ENCODE data around the gene PLB1.

DNA sequence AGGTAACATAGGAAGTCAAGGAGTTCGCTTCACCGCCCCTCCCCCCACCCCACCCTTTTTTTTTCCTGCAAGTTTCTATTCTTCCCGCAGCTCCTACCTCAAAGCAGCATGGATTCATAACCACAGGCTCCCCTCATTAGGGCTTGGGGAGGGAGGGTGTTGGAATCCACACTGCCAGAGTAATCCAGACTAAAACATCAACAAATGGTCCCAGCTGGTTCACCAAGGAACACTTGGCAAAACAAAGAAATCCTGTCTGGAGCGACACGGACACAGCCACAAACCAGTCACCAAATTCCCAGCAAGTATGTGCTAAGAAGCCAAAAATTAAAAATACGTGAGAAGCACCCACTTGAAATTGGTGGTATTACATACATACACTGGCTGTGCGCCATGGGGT, 148.9 kb downstream of the PLB1 start:
- TF ChIP-seq, protein P1, sequence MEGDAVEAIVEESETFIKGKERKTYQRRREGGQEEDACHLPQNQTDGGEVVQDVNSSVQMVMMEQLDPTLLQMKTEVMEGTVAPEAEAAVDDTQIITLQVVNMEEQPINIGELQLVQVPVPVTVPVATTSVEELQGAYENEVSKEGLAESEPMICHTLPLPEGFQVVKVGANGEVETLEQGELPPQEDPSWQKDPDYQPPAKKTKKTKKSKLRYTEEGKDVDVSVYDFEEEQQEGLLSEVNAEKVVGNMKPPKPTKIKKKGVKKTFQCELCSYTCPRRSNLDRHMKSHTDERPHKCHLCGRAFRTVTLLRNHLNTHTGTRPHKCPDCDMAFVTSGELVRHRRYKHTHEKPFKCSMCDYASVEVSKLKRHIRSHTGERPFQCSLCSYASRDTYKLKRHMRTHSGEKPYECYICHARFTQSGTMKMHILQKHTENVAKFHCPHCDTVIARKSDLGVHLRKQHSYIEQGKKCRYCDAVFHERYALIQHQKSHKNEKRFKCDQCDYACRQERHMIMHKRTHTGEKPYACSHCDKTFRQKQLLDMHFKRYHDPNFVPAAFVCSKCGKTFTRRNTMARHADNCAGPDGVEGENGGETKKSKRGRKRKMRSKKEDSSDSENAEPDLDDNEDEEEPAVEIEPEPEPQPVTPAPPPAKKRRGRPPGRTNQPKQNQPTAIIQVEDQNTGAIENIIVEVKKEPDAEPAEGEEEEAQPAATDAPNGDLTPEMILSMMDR (IDR thresholded peaks at IDR 0.05; ENCODE audit: insufficient read depth, low read length), result no peak
- TF ChIP-seq POLR2AphosphoS5 (IDR thresholded peaks at IDR 0.05; ENCODE audit: low read depth) (no peak), GABPA (IDR thresholded peaks at IDR 0.05; ENCODE audit: low read depth) (no peak)
